T-cell (primary cell): Measurements from ENCODE around the gene NUDT9. TPM values are rescaled to one million over a fixed set of nuclear protein-coding genes. Genes with fewer than 3 reads are reported as not detected.

Source experiments
- ATAC-seq, 4 experiments: fragments of 200-7000 bp in 3 of 4; fragments of 150-1000 bp in 1 of 4; cut with Tn5 transposase; replicated peaks in 1 of 4; 1 replicate in 3 of 4; 2 replicates in 1 of 4; pipeline ENCODE4 v1.10.0; 2021; ENCODE audit warnings: moderate library complexity in 3 of 4, mild to moderate bottlenecking in 2 of 4, moderate number of reproducible peaks in 1 of 4
- CTCF ChIA-PET, 2 donors: fragments of 300-600 bp; sonication (Branson Sonifier 250); formaldehyde crosslinking; loops; one replicate each; lab custom pipeline; 2022; ENCODE audit warnings: antibody characterized with exemption in 2 of 2; lab: Charles Lee
- POLR2A ChIA-PET, 2 donors: fragments of 300-600 bp; sonication (Branson Sonifier 250); formaldehyde crosslinking; loops; one replicate each; lab custom pipeline; 2022; ENCODE audit warnings: antibody characterized with exemption in 2 of 2; lab: Charles Lee
- DNase-seq, 35 experiments: peaks; one replicate each; pipeline versions ENCODE4 v3.0.0 to v3.0.0-alpha.2; 2013 to 2023
- H3K27ac ChIP-seq: one replicate; pipeline ENCODE4 v1.5.1; 2013; ENCODE audit warnings: low read length
- H3K27me3 ChIP-seq, 2 experiments: replicated peaks in 1 of 2; 1 replicate in 1 of 2; 2 replicates in 1 of 2; pipeline versions ENCODE4 v1.6.1 to v1.7.0; 2013; ENCODE audit warnings: low read length in 1 of 2, mixed read lengths in 1 of 2; ENCODE audit not compliant: control insufficient read depth in 2 of 2, insufficient read depth in 2 of 2; ENCODE audit errors: extremely low read depth in 1 of 2
- H3K36me3 ChIP-seq, 2 donors: 1 replicate in 1 of 2; 2 replicates in 1 of 2; pipeline versions ENCODE4 v1.6.1 to v1.7.0; 2013; ENCODE audit warnings: low read length in 1 of 2; ENCODE audit not compliant: control insufficient read depth in 2 of 2, insufficient read depth in 1 of 2; ENCODE audit errors: extremely low read depth in 1 of 2
- H3K4me1 ChIP-seq, 2 experiments: 1 replicate in 1 of 2; 2 replicates in 1 of 2; pipeline versions ENCODE4 v1.6.1 to v1.7.0; 2013; ENCODE audit warnings: low read length in 2 of 2, mixed read lengths in 1 of 2; ENCODE audit not compliant: insufficient read depth in 2 of 2, control insufficient read depth in 1 of 2; ENCODE audit errors: extremely low read depth in 1 of 2
- H3K4me3 ChIP-seq, 2 donors: 1 replicate in 1 of 2; 2 replicates in 1 of 2; pipeline versions ENCODE4 v1.5.1 to v1.7.0; 2013; ENCODE audit warnings: mild to moderate bottlenecking in 2 of 2, low read length in 1 of 2, moderate library complexity in 1 of 2; ENCODE audit not compliant: control insufficient read depth in 1 of 2; ENCODE audit errors: extremely low read depth in 1 of 2
- H3K9me3 ChIP-seq: 2 replicates; pipeline ENCODE4 v1.7.0; 2013
- H3K27ac Mint-ChIP-seq, 2 donors: one replicate each; pipeline ENCODE4 v1.8.0; 2020 to 2021; ENCODE audit warnings: mild to moderate bottlenecking in 2 of 2, mixed read lengths in 2 of 2
- H3K27me3 Mint-ChIP-seq, 2 donors: one replicate each; pipeline ENCODE4 v1.8.0; 2021 to 2022; ENCODE audit warnings: mixed read lengths in 2 of 2
- H3K36me3 Mint-ChIP-seq: one replicate; pipeline ENCODE4 v1.8.0; 2021; ENCODE audit warnings: mixed read lengths
- H3K4me1 Mint-ChIP-seq, 3 donors: one replicate each; pipeline ENCODE4 v1.8.0; 2020 to 2022; ENCODE audit warnings: mixed read lengths in 3 of 3, mild to moderate bottlenecking in 1 of 3
- H3K4me3 Mint-ChIP-seq, 3 donors: one replicate each; pipeline ENCODE4 v1.8.0; 2020 to 2022; ENCODE audit warnings: mild to moderate bottlenecking in 3 of 3, mixed read lengths in 3 of 3, moderate library complexity in 3 of 3
- H3K9me3 Mint-ChIP-seq, 3 donors: one replicate each; pipeline ENCODE4 v1.8.0; 2020 to 2022; ENCODE audit warnings: mixed read lengths in 3 of 3
- WGBS: methylation state at CpG from one replicate; pipeline ENCODE4 v1.1.5; 2013; ENCODE audit warnings: missing lambda C conversion rate; ENCODE audit not compliant: insufficient coverage; 5-methylcytosine and 5-hydroxymethylcytosine counted together
- total RNA-seq, 35 experiments: library from RNA in 6 of 35; stranded (reverse) in 6 of 35; fragments of 120-200 nt in 1 of 35; gene quantifications; one replicate each; pipeline versions ENCODE4 v1.2.1 to v1.2.4 and lab custom pipeline; 2013 to 2026

The NUDT9 gene
- total RNA-seq, 5 donors from 2014 or later (not counting 1 experiment from before 2014, with no cell fraction given), result 10.1 to 18.0 (median 13.9) TPM

DNA sequence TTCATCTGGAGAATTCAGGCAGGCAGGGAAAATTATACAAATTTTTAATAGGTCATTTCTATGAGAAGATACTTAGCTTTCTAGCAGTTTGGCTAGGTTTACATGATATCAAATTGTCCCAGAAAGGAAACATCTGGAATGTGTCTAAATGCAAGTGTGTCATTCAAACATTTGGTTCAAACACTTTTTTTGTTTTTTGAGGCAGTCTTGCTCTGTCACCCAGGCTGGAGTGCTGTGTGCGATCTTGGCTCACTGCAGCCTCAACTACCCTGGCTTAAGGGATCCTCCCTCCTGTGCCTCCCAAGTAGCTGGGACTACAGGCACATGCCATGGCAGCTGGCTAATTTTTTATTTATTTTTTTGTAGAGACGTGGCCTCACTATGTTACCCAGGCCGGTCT, 75.2 kb downstream of the NUDT9 start:
- Mint-ChIP-seq H3K27ac (no peak overlapping the region), H3K4me1 (peaks cover 4 to 12% (median 11%) of the 10 kb centered on the region in 3 donors), H3K36me3 (no peaks in the 10 kb centered on the region), H3K9me3 (peaks cover 0 to 6% (median 0%) of the 10 kb centered on the region in 3 donors), H3K27me3 (peaks cover 0 to 1% of the 10 kb centered on the region in 2 donors), H3K4me3 (no peak overlapping the region)
- Histone ChIP-seq H3K27ac (no peak overlapping the region), H3K36me3 (no peaks in the 10 kb centered on the region), H3K9me3 (no peaks in the 10 kb centered on the region), H3K27me3 (no peaks in the 10 kb centered on the region), H3K4me3 (no peak overlapping the region), H3K4me1 (no peaks in the 10 kb centered on the region)
- DNase-seq, result no peak
- 100% methylated on average over 1 of the region's 3 CpGs for WGBS
- no peak for ATAC-seq
- ChIA-PET POLR2A (no interaction called here), CTCF (interaction anchor here (0.6 to 1.1 kb wide), 3 partner anchors 134 to 715 kb away, joined by 3 to 5 read pairs (median 4); no protein-coding TSS in a partner anchor)

DNA sequence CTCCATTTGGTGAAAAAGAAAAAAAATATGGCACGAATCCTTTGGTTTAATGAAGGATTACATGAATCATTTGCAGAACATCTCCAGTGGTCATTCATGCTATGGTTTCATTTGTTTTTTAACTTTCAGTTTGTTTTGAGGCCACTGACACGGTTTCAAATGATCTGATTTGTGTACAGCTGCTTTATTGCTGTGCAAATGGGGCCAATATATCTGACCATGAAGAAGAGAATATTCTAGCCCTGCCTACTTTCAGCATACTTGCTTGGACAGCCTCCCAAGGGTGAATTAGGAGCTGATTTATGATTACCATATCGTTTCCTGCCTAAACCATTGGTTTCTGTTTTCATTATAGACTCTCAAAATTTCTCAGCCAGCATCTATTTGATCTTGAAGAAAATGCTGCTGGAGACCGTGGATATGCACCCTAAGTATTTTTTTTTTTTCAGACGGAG, 76.1 kb downstream of the NUDT9 start:
- Mint-ChIP-seq H3K36me3 (no peaks in the 10 kb centered on the region), H3K27me3 (peaks cover 0 to 1% of the 10 kb centered on the region in 2 donors), H3K9me3 (peaks cover 0 to 6% (median 0%) of the 10 kb centered on the region in 3 donors), H3K27ac (no peak overlapping the region), H3K4me3 (no peak overlapping the region), H3K4me1 (peaks cover 4 to 12% (median 11%) of the 10 kb centered on the region in 3 donors)
- Histone ChIP-seq H3K4me1 (no peaks in the 10 kb centered on the region), H3K9me3 (no peaks in the 10 kb centered on the region), H3K27ac (no peak overlapping the region), H3K4me3 (no peak overlapping the region), H3K36me3 (no peaks in the 10 kb centered on the region), H3K27me3 (no peaks in the 10 kb centered on the region)
- ChIA-PET CTCF (interaction anchor here (0.5 to 0.7 kb wide), 3 partner anchors 20 to 1249 kb away, joined by 3 to 4 read pairs (median 3); no protein-coding TSS in a partner anchor), POLR2A (no interaction called here)
- DNase-seq, result no peak
- 21% methylated on average over 2 of the region's 5 CpGs for WGBS
- ATAC-seq, result no peak

DNA sequence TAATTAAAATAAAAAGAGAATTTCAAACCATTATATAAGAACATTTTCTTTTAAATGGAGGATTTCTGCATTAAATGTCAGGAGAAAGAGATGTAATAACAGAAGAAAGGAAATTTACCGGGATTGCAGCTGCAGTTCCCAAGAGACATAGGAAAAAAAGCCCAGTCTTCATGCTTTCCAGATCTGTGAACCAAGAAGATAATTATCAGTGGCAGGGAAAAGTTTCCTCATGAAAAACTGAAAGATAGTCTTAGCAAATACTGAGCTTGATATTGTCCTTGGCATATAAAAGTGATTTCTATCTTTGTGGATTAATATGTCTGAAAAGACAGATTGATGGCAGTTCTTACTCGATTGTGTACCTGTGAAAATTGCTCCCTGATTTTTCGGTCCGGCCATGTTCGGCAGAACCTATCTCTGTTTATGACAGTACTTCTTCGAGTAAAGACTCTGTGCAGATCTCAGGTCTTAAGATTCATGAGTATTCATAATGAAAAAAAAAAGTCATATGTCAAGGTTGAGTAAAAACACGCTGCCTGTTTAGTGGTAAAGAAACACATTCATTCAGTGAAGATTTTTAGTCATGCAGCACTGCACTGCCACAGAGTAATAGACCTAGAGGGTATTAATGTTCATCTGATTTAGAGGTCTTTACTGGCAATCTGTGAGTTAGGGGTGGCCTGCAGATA, 77.2 kb downstream of the NUDT9 start:
- WGBS, result 62% methylated on average over 7 of the region's 7 CpGs
- ATAC-seq (no peak), DNase-seq (no peak)
- H3K27ac Mint-ChIP-seq, result no peak overlapping the region
- no peak overlapping the region for H3K27ac ChIP-seq
- no peaks in the 10 kb centered on the region for H3K36me3 ChIP-seq
- H3K4me3 Mint-ChIP-seq, result no peak overlapping the region
- H3K4me3 ChIP-seq, result no peak overlapping the region
- no peaks in the 10 kb centered on the region for H3K9me3 Mint-ChIP-seq
- H3K4me1 Mint-ChIP-seq, result peaks cover 4 to 12% (median 11%) of the 10 kb centered on the region in 3 donors
- ChIA-PET POLR2A (interaction anchor here in 1 of 2 donors (0.7 kb wide), 1 partner anchor 501 kb away, joined by 4 read pairs; no protein-coding TSS in a partner anchor), CTCF (interaction anchor here in 1 of 2 donors (0.6 kb wide), 1 partner anchor 14 kb away, joined by 4 read pairs; no protein-coding TSS in a partner anchor)
- H3K27me3 Mint-ChIP-seq, result no peaks in the 10 kb centered on the region
- H3K36me3 Mint-ChIP-seq, result no peaks in the 10 kb centered on the region
- no peaks in the 10 kb centered on the region for H3K27me3 ChIP-seq
- H3K4me1 ChIP-seq, result no peaks in the 10 kb centered on the region
- H3K9me3 ChIP-seq, result no peaks in the 10 kb centered on the region

DNA sequence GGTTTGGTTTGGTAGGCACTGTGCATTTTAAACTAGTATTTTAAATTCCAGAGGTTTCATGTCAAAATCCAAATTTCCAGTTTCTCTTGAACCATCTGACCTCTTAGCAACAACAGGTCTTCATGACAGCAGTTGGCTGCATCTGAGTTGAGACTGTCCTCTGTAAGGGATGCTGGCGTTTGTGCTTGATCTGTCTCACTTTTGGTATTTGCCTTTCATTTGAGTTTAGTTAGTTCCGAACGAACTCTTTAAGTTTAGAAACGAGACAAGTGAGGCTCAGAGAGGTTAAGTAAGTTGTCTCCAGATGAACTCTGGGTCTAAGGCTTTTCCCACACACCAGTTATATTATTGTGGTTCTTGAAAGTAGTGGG, 77.7 kb downstream of the NUDT9 start:
- no peak overlapping the region for H3K27ac ChIP-seq
- H3K27me3 ChIP-seq, result no peaks in the 10 kb centered on the region
- H3K4me1 ChIP-seq, result no peaks in the 10 kb centered on the region
- H3K27ac Mint-ChIP-seq, result no peak overlapping the region
- no peak overlapping the region for H3K4me3 ChIP-seq
- ATAC-seq (no peak), DNase-seq (no peak)
- no peaks in the 10 kb centered on the region for H3K9me3 Mint-ChIP-seq
- 50% methylated on average over 1 of the region's 4 CpGs for WGBS
- H3K27me3 Mint-ChIP-seq, result no peaks in the 10 kb centered on the region
- ChIA-PET CTCF (interaction anchor here in 1 of 2 donors (0.6 kb wide), 1 partner anchor 15 kb away, joined by 4 read pairs; no protein-coding TSS in a partner anchor), POLR2A (no interaction called here)
- no peaks in the 10 kb centered on the region for H3K9me3 ChIP-seq
- H3K36me3 Mint-ChIP-seq, result no peaks in the 10 kb centered on the region
- H3K36me3 ChIP-seq, result no peaks in the 10 kb centered on the region
- peaks cover 4 to 12% (median 11%) of the 10 kb centered on the region in 3 donors for H3K4me1 Mint-ChIP-seq
- H3K4me3 Mint-ChIP-seq, result no peak overlapping the region

DNA sequence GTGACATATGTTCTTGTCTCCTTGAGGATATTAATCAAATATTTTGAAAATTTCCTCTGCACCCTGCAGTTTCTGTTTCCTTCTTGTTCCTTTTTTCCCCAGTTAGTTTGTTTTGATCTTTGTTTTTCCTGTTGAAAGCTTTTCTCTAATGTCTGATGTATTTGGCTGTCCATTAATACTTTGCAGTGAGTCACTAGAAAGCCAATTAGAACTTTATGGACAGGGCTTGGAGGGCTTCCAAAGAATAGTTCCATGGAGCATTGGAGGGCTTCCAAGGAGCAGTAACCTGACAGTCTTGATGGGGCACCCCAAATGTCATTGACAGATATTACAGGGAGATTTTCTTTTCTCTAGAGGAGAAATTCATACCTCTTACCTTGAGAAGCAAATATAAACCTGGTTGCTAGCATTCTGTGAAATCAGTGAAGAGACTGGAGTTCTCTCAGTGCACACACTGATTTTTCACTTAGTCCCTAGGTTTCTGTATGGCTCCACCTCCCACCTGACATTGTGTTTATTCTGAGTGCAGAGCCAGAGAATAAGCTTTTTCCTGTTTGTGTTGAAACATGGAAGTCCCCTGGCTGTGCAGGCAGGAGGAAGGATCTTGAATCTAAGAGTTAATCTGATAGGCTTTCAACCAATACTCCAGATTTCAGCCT, 80.3 kb downstream of the NUDT9 start:
- Mint-ChIP-seq H3K4me1 (peaks cover 4 to 12% (median 11%) of the 10 kb centered on the region in 3 donors), H3K9me3 (no peaks in the 10 kb centered on the region), H3K27ac (no peak overlapping the region), H3K4me3 (no peak overlapping the region), H3K36me3 (no peaks in the 10 kb centered on the region), H3K27me3 (no peaks in the 10 kb centered on the region)
- DNase-seq (no peak), ATAC-seq (no peak)
- ChIA-PET CTCF (no interaction called here), POLR2A (no interaction called here)
- H3K27me3 ChIP-seq, result no peaks in the 10 kb centered on the region
- H3K4me1 ChIP-seq, result no peaks in the 10 kb centered on the region
- H3K9me3 ChIP-seq, result no peaks in the 10 kb centered on the region
- no peak overlapping the region for H3K27ac ChIP-seq
- H3K36me3 ChIP-seq, result no peaks in the 10 kb centered on the region
- H3K4me3 ChIP-seq, result no peak overlapping the region

DNA sequence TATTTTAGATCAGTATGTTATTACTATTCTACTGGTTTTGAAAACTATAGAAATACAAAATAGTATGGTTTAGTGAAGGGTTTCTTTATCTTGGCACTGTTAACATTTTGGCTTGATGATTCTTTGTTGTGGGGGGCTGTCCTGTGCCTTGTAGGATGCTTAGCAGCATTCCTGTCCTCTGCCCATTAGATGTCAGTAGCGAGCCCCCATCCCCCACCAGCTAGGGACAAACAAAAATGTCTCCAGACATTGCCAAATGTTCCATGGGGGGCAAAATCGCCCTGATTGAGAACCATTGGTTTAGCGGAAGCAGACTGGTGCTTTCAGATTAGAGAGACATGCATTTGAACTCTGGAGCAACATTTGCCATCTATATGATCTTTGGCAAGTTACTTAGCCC, 83.5 kb downstream of the NUDT9 start:
- WGBS, result 80% methylated on average over 1 of the region's 3 CpGs
- ATAC-seq (no peak), DNase-seq (no peak)
- Histone ChIP-seq H3K4me3 (no peak overlapping the region), H3K4me1 (no peaks in the 10 kb centered on the region), H3K27ac (no peak overlapping the region), H3K27me3 (no peaks in the 10 kb centered on the region), H3K9me3 (no peaks in the 10 kb centered on the region), H3K36me3 (no peaks in the 10 kb centered on the region)
- no peaks in the 10 kb centered on the region for H3K36me3 Mint-ChIP-seq
- H3K27ac Mint-ChIP-seq, result no peak overlapping the region
- CTCF ChIA-PET, result no interaction called here
- H3K27me3 Mint-ChIP-seq, result no peaks in the 10 kb centered on the region
- no peaks in the 10 kb centered on the region for H3K9me3 Mint-ChIP-seq
- H3K4me1 Mint-ChIP-seq, result no peaks in the 10 kb centered on the region
- POLR2A ChIA-PET, result no interaction called here
- no peak overlapping the region for H3K4me3 Mint-ChIP-seq
